ENCODE results near the gene UGGT2. TPM values are rescaled to one million over a fixed set of nuclear protein-coding genes. Genes with fewer than 3 reads are reported as not detected.

Gene UGGT2
- polyA plus RNA-seq, 2 of the 4 experiments (the other 2 are of a cell fraction) = 10.3 to 27.9 TPM

GRCh38 chr13:95950103-95950502, 103.1 kb downstream of the UGGT2 start:
- DNase-seq (ENCODE audit: low read depth in 1 of 2, low spot score in 1 of 2) (no peak), FAIRE-seq (no peak), ATAC-seq (no peak)
- no peak overlapping the region for H3K4me2 ChIP-seq
- no peaks in the 10 kb centered on the region for H3K9me3 ChIP-seq
- TF ChIP-seq FOSL2 (IDR thresholded peaks at IDR 0.05) (no peak), FOSL2 (CRISPR knock-in tag; IDR thresholded peaks at IDR 0.05) (no peak), HOXB13 (CRISPR knock-in tag; IDR thresholded peaks at IDR 0.05; ENCODE audit: low read depth) (no peak), ESRRA (IDR thresholded peaks at IDR 0.05; ENCODE audit: borderline replicate concordance, low read length) (no peak), USF2 (IDR thresholded peaks at IDR 0.05) (no peak), TP53 (CRISPR knock-in tag; IDR thresholded peaks at IDR 0.05) (no peak), ZFP36 (IDR thresholded peaks at IDR 0.05; ENCODE audit: borderline replicate concordance, partially characterized antibody) (no peak), SREBF2 (IDR thresholded peaks at IDR 0.05) (no peak), TFCP2L1 (CRISPR knock-in tag; IDR thresholded peaks at IDR 0.05) (no peak), RAD21 (conservative IDR thresholded peaks at IDR 0.05 in 1 of 2, IDR thresholded peaks at IDR 0.05 in 1 of 2) (no peak), BCL3 (IDR thresholded peaks at IDR 0.05) (no peak), NFE2L2 (conservative IDR thresholded peaks at IDR 0.05; ENCODE audit: low read length) (no peak), ZNF302 (CRISPR knock-in tag; IDR thresholded peaks at IDR 0.05) (no peak), NPAS2 (CRISPR knock-in tag; IDR thresholded peaks at IDR 0.05; ENCODE audit: borderline replicate concordance) (no peak), CHD2 (IDR thresholded peaks at IDR 0.05; ENCODE audit: low read length, partially characterized antibody) (no peak), BHLHE40 (IDR thresholded peaks at IDR 0.05; ENCODE audit: low read depth, low read length) (no peak), KDM1A (IDR thresholded peaks at IDR 0.05; ENCODE audit: low read depth) (no peak), JUN (IDR thresholded peaks at IDR 0.05) (no peak), GATA3 (IDR thresholded peaks at IDR 0.05; ENCODE audit: borderline replicate concordance) (no peak), HOXA7 (CRISPR knock-in tag; IDR thresholded peaks at IDR 0.05) (no peak)
- no peak overlapping the region for H3K27ac ChIP-seq
- H3K4me3 ChIP-seq = no peak overlapping the region
- ChIA-PET POLR2A (no interaction called here), CTCF (no interaction called here)
- WGBS (ENCODE audit: missing lambda C conversion rate) = 95% methylated on average over 1 of the region's 1 CpG
- H3K4me1 ChIP-seq = no peaks in the 10 kb centered on the region

GRCh38 chr13:95948656-95949055, 104.5 kb downstream of the UGGT2 start:
- DNase-seq (ENCODE audit: low read depth in 1 of 2, low spot score in 1 of 2) = no peak
- ATAC-seq = no peak
- H3K9me3 ChIP-seq = no peaks in the 10 kb centered on the region
- CTCF ChIA-PET = interaction anchor here (0.6 kb wide), 1 partner anchor 251 kb away, joined by 3 read pairs; no protein-coding TSS in a partner anchor
- H3K27ac ChIP-seq = no peak overlapping the region
- no peak overlapping the region for H3K4me2 ChIP-seq
- no peaks in the 10 kb centered on the region for H3K4me1 ChIP-seq
- H3K4me3 ChIP-seq = no peak overlapping the region
- POLR2A ChIA-PET = no interaction called here
- WGBS (ENCODE audit: missing lambda C conversion rate) = 87% methylated on average over 2 of the region's 2 CpGs
- FAIRE-seq = no peak
- no peak for TF ChIP-seq EHF (CRISPR knock-in tag; IDR thresholded peaks at IDR 0.05)
- no peak for TF ChIP-seq HDAC2 (IDR thresholded peaks at IDR 0.05)
- no peak for TF ChIP-seq ZC3H11A (IDR thresholded peaks at IDR 0.05)
- no peak for TF ChIP-seq EHMT2 (IDR thresholded peaks at IDR 0.05; ENCODE audit: low read depth)
- TF ChIP-seq TFCP2L1 (CRISPR knock-in tag; IDR thresholded peaks at IDR 0.05) = no peak
- TF ChIP-seq FOSB (CRISPR knock-in tag; IDR thresholded peaks at IDR 0.05) = no peak
- no peak for TF ChIP-seq BCL3 (IDR thresholded peaks at IDR 0.05)
- TF ChIP-seq EP300 (IDR thresholded peaks at IDR 0.05) = no peak
- TF ChIP-seq MYC (IDR thresholded peaks at IDR 0.05; ENCODE audit: borderline replicate concordance, low read length) = no peak
- TF ChIP-seq JUNB (IDR thresholded peaks at IDR 0.05) = no peak
- TF ChIP-seq BHLHE40 (IDR thresholded peaks at IDR 0.05; ENCODE audit: low read depth, low read length) = no peak
- TF ChIP-seq CTCF (IDR thresholded peaks at IDR 0.05) = no peak
- TF ChIP-seq HES2 (IDR thresholded peaks at IDR 0.05) = no peak
- TF ChIP-seq RARB (CRISPR knock-in tag; IDR thresholded peaks at IDR 0.05) = no peak
- no peak for TF ChIP-seq SMC3 (IDR thresholded peaks at IDR 0.05)
- no peak for TF ChIP-seq ELK1 (IDR thresholded peaks at IDR 0.05; ENCODE audit: low read depth, low read length)
- TF ChIP-seq HEYL (CRISPR knock-in tag; IDR thresholded peaks at IDR 0.05) = no peak
- no peak for TF ChIP-seq GATA3 (IDR thresholded peaks at IDR 0.05; ENCODE audit: borderline replicate concordance)
- TF ChIP-seq MAX (IDR thresholded peaks at IDR 0.05) = no peak

Data from A549 (cell line).